HG02610 (cell line): ENCODE data around the gene OR2C1.

Experiments
- ATAC-seq: cut with Tn5 transposase; IDR thresholded peaks from one replicate; pipeline ENCODE4 v1.9.1; 2021; ENCODE audit warnings: mild to moderate bottlenecking, moderate library complexity; ENCODE audit not compliant: unreplicated experiment

The OR2C1 gene

DNA sequence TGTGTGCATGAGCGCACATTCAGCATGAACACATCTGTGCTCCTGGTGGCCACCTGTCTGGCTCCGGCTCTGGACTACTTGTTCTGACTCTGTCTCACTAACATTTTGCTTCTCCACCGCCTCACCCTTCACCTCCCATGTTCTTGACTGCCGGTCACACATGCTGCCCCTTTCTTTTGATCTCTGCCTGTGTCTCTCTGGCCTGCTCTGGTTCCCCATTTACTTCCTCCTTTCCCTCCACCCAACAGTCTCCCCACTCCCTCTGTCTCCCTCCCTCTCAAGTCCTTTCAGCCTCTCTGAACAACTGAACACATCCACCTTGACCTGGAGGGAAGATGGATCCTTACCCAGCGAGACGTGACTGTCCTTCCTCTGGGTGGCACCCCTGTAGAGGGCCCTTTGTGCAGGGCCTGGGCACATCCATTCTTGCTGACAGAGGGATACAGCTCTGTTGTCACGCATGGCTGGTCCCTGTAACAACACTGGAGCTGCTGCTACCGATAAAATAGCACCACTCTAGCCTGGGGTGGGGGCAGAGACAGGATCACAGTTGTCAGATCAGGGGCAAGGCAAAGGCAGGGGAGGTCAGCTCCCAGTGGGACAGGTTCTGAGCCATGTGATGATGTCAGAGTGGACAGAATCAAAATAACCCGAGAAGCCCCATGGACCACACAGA, 34.1 kb downstream of the OR2C1 start:
- no peak for ATAC-seq

DNA sequence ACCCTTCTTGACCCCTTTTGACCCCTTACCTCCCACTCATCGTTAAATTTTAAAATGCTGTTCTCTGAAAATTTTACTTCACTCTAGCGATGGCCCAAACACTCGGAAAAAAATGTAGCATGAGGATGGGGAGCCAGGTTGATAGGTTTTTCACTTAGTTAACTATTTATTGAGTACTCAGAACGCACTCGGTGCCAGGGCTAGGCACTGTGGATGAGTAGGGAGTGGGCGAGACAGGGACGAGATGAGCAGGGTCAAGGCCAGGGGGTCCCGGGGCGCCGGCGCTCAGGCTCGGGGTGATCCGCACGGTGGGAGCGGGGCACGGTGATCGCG, 44.7 kb downstream of the OR2C1 start:
- ATAC-seq, result no peak

DNA sequence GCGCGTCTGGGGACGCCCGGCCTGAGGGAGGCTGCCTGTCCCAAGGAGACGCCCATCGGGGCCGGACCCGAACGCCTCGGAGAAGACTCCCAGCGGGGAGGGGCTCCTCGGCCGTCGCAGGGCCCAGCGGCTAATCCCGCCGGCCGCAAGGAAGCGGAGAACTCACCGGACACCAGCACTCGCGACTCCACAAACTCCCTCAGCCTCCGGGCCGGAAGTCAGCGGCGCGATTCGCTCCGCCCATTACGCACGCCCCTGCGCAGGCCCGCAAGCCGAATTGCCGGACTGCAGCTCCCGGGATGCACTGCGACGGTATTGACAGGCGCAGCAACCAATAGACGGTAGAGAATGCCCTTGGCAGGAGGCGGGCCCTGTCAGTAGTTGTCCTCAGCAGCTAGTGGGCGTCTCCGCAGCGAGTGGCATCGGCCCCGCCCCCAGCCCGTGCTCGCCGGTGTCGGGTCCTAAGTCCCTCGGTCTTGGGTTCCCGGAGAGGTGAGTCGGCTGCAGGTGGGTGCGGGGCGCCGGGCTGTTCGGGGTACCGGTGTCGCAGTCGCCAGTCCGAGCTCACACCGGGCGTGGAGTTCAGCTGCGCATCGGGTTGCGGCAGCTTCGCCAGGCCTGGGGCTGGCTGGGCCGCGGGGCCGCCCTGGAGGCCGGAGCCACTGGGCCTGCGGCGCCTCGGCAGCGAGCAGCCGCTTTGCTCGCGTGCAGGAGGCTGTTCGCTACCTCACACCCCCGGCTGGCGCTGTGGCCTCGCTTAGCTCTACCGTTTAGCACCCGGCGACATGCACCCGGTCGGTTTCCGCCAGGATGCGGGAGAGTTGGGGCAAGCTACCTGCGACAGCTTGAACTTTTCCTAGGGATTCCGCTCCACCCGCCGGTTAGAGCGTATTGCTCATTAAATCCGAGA, 45.3 kb downstream of the OR2C1 start, which contains the start of the genes ZNF174 and ZSCAN32:
ZNF174 (plus strand) TSS at position 437 of the 910 bp plus-strand sequence. CDS start 790 bp downstream, outside the sequence.
ZSCAN32 (minus strand) TSS at position 226 of the 910 bp plus-strand sequence. CDS start 3,447 bp downstream, outside the sequence.
- peak; percentile 97 for ATAC-seq

DNA sequence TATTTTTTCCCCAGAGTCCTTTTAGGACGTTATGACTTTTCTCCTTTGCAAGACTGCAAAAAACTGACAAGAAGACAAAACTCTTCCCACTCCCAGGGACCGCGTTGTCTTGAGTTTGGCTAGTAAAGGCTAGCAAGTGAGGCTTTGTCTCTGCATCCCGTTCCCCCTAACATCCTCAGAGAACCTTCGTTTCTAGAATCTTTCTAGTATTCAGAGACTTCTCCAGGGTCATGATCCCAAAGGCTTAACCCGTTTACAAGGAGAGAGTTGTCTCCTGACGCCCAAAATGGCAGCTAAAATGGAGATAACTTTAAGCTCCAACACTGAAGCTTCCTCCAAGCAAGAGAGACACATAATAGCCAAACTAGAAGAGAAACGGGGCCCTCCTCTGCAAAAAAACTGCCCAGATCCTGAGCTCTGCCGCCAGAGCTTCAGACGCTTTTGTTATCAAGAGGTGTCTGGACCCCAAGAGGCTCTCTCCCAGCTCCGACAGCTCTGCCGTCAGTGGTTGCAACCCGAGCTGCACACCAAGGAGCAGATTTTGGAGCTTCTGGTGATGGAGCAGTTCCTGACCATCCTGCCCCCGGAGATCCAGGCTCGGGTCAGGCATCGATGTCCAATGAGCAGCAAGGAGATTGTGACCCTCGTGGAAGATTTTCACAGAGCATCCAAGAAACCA, 46.2 kb downstream of the OR2C1 start:
- no peak for ATAC-seq
